ENCODE data around the gene RASAL3. TPM values are rescaled to one million over a fixed set of nuclear protein-coding genes. Genes with fewer than 3 reads are reported as not detected.

Gene RASAL3
- total and polyA plus RNA-seq, 2 of the 8 experiments (the other 6 are each of a cell fraction or from before 2014, with no cell fraction given): 0.19 to 0.63 TPM

GRCh38 chr19:15425321-15425950, 38.9 kb downstream of the RASAL3 start:
- Histone ChIP-seq H3K79me1 (ENCODE audit: low read depth, low read length) (peaks cover 10% of the 10 kb centered on the region; the same call in 1 of the 2 replicates), H3K14ac (ENCODE audit: insufficient read length) (no peak overlapping the region), H2AFZ (ENCODE audit: low read length) (no peak overlapping the region), H3K56ac (replicated peaks; ENCODE audit: insufficient read length, low read depth, low read length) (no peak overlapping the region), H3K27ac (ENCODE audit: low read depth, low read length) (no peak overlapping the region), H2BK20ac (ENCODE audit: low read length) (no peak overlapping the region), H2BK5ac (ENCODE audit: low read depth, low read length) (no peak overlapping the region), H3K18ac (ENCODE audit: extremely low read depth, low read length) (no peak overlapping the region), H3K9ac (replicated peaks in 1 of 4; ENCODE audit: extremely low read depth in 1 of 4, low read depth in 3 of 4, low read length in 3 of 4) (no peak overlapping the region), H3K23ac (ENCODE audit: insufficient read length) (no peak overlapping the region), H3K79me2 (ENCODE audit: control insufficient read depth in 1 of 2, insufficient read depth in 2 of 2, low read length in 2 of 2) (peaks cover 0 to 12% of the 10 kb centered on the region in 2 experiments; a peak in 2 of 4 replicates), H3K36me3 (ENCODE audit: control insufficient read depth in 2 of 4, insufficient read depth in 4 of 4, low read length in 3 of 4) (peaks cover 2 to 44% (median 21%) of the 10 kb centered on the region in 4 experiments; a peak in 6 of 8 replicates), H2BK120ac (replicated peaks; ENCODE audit: low read depth, low read length) (no peak overlapping the region), H3K23me2 (ENCODE audit: low read depth, low read length) (no peaks in the 10 kb centered on the region), H2AK5ac (ENCODE audit: low read depth, low read length) (no peak overlapping the region), H3K4me1 (replicated peaks in 1 of 4; ENCODE audit: control insufficient read depth in 3 of 4, insufficient read depth in 4 of 4, low read length in 3 of 4) (no peaks in the 10 kb centered on the region), H4K8ac (ENCODE audit: extremely low read depth, insufficient read depth, low read length) (no peak overlapping the region), H3K27me3 (replicated peaks in 1 of 4; ENCODE audit: control insufficient read depth in 3 of 4, extremely low read depth in 1 of 4, insufficient read depth in 3 of 4, low read length in 3 of 4) (no peaks in the 10 kb centered on the region), H2BK15ac (ENCODE audit: low read length) (no peak overlapping the region), H2BK12ac (ENCODE audit: low read depth, low read length) (no peak overlapping the region), H3K4me3 (ENCODE audit: extremely low read depth in 1 of 4, insufficient read depth in 2 of 4, low read depth in 3 of 4, low read length in 4 of 4) (no peak overlapping the region), H3K4ac (replicated peaks; ENCODE audit: insufficient read length, low read depth, low read length) (no peak overlapping the region), H4K20me1 (replicated peaks in 1 of 2; ENCODE audit: control insufficient read depth in 1 of 2, insufficient read depth in 2 of 2, low read length in 2 of 2) (peaks cover 8 to 10% of the 10 kb centered on the region in 2 experiments), H3K4me2 (ENCODE audit: insufficient read depth in 1 of 2, low read depth in 2 of 2, low read length in 2 of 2) (no peak overlapping the region), H4K5ac (ENCODE audit: insufficient read length, low read depth, low read length) (no peak overlapping the region), H3K9me3 (ENCODE audit: insufficient read depth in 2 of 2, low read depth in 1 of 2, low read length in 1 of 2) (peaks cover 3 to 4% of the 10 kb centered on the region in 2 experiments; a peak in 1 of 4 replicates), H4K91ac (replicated peaks; ENCODE audit: insufficient read length, low read length) (no peak overlapping the region)
- DNase-seq (ENCODE audit: low read depth in 1 of 2, low spot score in 2 of 2): no peak
- POLR2A ChIA-PET (ENCODE audit: partially characterized antibody): interaction anchor here (0.9 to 1.0 kb wide), 2 partner anchors 9 to 189 kb away, joined by 3 read pairs; no protein-coding TSS in a partner anchor
- WGBS, 2 experiments (ENCODE audit: extremely low coverage in 1 of 2, insufficient coverage in 1 of 2, insufficient read length in 1 of 2, insufficient replicate concordance in 2 of 2, low coverage in 1 of 2, low lambda C conversion rate in 2 of 2, missing lambda C conversion rate in 1 of 2): 95% methylated on average over 20 of the region's 36 CpGs; no CpG with 5 or more reads in 1 of the 2 experiments
- CTCF ChIA-PET (ENCODE audit: partially characterized antibody): no interaction called here
- no peak for FAIRE-seq
- no peak for TF ChIP-seq CHD1 (IDR thresholded peaks at IDR 0.05; ENCODE audit: low read depth, low read length)

Data from H1 (cell line).